IPS DF 4.7 (cell line): Measurements from ENCODE around the gene SUCO.
"Not testable (repeated sequence)": the region's sequence is repeated elsewhere in the genome, so short reads cannot be mapped to it uniquely, and the experiment has no call there.

Experiments used
- DNase-seq: peaks from one replicate; pipeline ENCODE4 v3.0.0-alpha.2; 2013; ENCODE audit warnings: low spot score; ENCODE audit errors: extremely low read depth

The SUCO gene, protein sequence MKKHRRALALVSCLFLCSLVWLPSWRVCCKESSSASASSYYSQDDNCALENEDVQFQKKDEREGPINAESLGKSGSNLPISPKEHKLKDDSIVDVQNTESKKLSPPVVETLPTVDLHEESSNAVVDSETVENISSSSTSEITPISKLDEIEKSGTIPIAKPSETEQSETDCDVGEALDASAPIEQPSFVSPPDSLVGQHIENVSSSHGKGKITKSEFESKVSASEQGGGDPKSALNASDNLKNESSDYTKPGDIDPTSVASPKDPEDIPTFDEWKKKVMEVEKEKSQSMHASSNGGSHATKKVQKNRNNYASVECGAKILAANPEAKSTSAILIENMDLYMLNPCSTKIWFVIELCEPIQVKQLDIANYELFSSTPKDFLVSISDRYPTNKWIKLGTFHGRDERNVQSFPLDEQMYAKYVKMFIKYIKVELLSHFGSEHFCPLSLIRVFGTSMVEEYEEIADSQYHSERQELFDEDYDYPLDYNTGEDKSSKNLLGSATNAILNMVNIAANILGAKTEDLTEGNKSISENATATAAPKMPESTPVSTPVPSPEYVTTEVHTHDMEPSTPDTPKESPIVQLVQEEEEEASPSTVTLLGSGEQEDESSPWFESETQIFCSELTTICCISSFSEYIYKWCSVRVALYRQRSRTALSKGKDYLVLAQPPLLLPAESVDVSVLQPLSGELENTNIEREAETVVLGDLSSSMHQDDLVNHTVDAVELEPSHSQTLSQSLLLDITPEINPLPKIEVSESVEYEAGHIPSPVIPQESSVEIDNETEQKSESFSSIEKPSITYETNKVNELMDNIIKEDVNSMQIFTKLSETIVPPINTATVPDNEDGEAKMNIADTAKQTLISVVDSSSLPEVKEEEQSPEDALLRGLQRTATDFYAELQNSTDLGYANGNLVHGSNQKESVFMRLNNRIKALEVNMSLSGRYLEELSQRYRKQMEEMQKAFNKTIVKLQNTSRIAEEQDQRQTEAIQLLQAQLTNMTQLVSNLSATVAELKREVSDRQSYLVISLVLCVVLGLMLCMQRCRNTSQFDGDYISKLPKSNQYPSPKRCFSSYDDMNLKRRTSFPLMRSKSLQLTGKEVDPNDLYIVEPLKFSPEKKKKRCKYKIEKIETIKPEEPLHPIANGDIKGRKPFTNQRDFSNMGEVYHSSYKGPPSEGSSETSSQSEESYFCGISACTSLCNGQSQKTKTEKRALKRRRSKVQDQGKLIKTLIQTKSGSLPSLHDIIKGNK (N-terminal part only)

DNA sequence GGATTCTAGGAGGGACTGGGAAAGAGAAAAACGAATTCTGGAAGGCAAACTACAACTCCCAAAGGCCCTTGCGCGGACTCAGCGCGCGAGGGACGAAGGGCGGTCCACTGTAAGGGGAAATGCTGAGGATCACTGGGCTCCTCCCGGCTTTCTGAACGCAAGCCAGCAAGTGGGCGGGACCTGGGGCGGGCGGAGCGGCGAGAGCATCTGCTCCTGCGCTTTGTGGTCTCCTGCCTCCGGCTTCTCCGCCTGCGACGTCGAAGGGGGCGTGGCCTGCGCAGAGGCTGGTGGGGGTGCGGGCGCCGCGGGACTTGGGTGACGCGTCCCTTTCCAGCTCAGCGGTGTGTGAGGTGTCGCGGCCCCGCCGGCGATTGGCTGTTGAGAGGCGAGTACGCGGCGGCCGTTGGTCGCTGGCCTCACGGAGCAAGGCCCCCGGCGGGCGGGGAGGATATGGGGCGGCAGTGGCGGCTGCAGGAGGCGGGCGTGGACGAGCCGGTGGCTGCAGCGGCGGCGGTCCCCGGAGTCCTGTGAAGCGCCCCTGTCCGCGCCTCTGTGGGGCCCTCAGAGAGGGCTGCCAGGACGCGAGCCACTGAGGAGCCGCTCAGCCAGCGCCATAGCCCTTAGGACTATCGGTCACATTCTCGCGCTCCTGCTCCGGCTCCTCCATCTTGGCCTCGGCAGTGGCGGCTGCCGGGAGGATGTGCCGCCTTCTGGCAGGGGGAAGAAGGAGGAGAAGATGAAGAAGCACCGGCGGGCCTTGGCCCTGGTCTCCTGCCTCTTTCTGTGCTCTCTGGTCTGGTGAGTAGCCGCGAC lies at the start of gene SUCO:
Gene SUCO, plus strand, starts transcription at position 451 of the 813 bp plus-strand sequence. Its CDS starts 286 bp downstream, at position 737.
- DNase-seq: peak; percentile 75

DNA sequence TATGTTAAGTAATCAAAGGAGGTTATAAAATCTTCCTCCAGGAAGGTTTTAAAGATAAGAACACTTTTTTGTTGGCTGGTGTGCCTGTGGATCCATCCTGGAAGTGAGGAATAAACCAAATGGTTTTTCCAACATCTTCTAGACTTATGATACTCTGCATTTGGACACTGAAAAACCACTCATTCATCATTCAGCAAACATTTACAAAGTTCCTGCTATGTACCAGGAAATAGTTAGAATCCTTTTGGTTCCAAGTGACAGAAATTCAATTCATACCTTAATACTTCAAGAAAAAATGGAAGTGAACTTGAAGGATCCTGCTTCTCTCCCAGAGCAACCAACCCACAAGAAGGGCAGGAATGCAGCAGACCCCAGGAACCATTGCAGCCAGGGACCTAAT lies 49.5 kb upstream of the SUCO start:
- no peak for DNase-seq

DNA sequence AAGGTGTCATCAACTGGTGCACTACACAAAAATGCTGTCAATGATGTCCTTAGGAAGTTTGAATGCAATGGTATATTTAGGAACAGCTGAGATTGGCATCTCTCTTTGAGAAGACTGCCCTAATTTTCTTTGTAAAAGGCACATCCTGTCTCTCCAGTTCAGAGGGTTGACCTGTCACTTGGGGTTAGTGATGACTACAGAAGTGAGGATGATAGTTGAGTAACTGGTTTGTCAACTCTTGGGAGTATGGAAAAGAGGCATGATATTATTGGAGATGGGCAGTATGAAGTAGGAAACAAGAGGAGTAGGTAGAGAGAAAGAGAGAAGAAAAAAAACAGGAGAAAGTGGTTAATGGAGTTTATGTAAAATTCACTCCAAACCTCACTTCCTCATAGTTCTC lies 48.7 kb upstream of the SUCO start:
- DNase-seq: no peak

DNA sequence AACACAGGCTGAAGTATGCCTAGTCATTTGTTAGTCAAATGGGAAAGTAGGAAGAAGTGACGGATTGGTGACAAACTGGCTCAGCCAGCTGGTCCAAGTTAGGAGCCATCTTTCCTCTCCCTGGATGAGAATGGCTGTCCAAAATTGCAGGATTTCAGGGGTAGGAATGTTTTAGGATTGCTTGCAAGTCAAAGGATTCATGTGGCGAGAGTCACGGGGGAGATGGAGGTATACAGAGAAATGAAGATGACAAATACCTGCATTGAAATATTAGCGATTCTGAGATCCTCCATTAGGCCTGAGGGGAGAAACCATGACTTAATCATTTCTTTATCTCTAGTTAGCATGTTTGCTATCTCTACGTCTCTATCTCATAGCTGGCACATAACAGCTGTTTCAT lies 47.3 kb upstream of the SUCO start:
- DNase-seq: no peak

DNA sequence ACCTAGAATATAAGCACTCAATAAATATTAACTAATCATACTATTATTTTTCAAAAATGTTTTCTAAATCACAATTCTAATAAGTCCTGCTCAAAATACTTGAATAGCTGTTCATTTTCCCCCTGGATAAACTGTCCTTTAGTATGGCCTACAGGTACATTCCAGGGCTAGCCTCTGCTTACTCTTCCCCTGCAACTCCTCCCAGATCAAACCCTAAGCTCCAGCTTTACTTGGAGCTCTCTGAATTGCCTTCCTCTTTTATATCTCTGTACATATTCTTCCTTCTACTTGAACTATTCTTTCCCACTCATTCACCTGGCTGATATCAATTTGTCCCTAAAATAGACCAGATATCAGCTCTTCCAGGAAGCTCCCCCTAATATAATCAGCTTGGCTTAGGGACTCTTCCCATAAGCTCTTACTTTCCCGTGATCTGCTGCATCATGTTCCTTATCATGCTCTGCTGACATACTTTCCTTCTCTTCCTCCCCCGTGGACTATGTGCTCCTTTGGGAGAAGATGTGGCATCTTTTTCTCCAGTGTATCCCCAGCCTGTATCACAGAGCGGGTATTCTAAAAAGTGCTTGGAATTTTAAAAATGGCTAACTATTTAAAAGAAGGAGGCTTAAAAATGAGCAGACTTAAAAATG lies 46.0 kb upstream of the SUCO start:
- no peak for DNase-seq

DNA sequence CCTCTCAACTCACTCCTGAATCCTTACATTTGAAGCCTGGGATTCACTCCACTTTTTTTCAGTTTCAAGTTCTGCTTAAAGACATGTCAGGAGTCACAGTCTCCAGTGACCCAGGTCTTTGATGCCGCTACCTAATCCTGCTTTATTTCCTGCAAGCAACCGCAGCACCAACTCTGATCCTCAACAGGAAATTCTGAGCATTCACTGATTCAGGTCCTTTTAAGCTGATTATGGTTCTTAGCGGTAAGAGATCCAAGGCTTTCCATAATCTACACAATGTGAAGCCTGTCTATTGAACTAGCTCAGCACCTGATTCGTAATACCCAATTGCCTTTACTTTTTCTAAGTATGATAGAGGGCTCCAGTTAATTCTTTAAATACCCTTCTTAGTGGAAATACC lies 45.4 kb upstream of the SUCO start:
- DNase-seq: no peak

DNA sequence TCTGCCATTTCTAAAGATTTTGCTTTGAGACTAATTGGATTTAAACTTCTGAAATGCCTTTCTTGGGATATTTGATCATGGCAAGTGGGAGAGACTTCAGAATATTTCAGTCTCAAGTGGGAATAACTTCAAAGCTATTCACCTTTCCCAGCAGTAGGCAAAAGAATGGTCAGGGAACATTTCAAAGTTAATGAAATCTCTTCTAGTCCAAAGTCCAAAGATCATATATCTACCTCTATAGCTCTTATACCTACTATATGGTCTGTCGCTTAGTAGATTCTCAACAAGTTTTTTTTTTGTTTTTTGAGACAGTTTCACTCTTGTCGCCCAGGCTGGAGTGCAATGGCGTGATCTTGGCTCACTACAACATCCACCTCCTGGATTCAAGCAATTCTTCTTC lies 44.6 kb upstream of the SUCO start:
- no peak for DNase-seq

DNA sequence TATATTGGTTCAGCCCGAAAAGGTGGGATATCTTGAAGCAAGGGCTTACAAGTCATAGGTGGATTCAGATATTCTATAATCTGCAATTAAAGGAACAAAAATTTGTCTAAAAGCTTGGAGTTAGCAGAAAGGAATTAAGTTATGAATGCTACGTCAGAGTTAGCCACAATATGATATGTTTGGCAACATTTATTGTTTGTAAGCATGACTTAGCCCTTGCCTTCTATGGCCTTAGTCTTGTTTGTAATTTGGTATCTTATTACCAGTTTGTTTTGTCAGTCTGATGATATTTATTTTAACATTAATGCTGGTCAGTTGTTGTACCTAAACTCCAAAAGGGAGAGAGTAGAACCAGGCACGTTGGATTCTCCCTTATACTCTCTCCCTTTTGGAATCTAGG lies 43.1 kb upstream of the SUCO start:
- no peak for DNase-seq

DNA sequence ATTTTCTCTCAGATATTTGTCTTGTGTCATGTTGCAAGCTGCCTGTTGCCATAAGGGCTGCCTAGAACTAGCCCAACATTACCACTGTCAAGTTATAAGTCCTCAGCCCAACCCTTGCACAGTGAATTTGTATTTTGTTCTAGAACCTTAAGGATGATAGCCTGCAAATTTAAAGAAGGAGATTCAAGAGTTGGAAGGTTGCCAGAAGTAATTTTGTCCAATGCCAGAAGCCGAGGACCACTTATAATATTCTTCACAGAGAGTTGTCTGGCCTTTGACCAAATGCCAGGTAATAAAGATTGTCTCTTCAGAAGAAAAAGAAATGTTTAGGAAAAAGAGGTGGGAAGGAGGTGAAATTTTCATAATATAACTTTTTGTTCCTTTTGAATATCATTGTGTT lies 40.5 kb upstream of the SUCO start:
- DNase-seq: no peak

DNA sequence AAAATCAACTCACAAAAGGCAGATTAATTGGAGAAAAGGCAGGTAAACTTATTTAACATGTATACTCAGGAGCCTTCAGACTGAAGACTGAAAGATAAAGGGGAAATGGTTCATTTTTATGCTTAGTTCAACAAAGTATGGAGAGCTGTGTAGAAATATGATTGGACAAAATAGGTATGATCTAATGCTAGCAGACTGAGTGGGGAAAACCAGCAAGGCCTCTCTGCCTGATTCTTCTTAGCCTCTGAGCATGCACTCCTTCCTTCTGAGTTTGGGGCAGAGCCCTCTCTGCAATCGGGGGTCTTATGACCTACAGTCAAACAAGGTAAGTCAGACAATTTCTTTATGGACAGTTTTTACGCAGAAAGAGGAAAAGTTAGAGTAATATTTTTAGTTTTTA lies 38.8 kb upstream of the SUCO start:
- no peak for DNase-seq

DNA sequence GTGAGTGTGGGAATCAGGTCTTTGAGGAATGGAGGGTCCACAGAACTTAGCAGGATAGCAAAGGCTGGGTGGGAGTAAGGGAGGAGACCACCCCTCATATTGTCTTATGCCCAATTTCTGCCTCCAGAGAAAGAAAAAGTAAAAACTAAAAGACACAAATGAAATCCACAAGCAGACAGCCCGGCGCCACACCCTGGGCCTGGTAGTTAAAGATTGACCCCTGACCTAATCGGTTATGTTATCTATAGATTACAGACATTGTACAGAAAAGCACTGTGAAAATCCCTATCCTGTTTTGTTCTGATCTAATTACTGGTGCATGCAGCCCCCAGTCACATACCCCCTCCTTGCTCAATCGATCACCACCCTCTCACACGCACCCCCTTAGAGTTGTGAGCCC lies 36.8 kb upstream of the SUCO start:
- not testable (repeated sequence) for DNase-seq

DNA sequence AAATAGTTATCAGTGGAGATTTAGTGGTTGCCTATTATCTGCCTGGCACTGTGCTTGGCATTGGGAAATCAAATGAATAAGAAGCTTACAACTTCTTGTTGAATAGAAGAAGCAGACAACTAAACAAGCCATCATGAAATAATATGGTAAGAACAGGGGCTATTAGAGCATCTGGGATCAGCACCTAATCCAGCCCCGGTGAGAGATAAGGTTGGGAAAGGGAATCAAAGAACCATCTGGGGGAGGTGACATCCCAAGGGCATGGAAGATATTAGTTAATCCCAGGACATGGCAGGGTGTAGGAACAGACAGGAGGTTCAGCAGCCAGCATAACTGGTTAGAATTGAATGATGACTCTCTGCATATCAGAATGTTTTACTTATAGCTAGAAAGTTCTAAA lies 36.3 kb upstream of the SUCO start:
- no peak for DNase-seq

DNA sequence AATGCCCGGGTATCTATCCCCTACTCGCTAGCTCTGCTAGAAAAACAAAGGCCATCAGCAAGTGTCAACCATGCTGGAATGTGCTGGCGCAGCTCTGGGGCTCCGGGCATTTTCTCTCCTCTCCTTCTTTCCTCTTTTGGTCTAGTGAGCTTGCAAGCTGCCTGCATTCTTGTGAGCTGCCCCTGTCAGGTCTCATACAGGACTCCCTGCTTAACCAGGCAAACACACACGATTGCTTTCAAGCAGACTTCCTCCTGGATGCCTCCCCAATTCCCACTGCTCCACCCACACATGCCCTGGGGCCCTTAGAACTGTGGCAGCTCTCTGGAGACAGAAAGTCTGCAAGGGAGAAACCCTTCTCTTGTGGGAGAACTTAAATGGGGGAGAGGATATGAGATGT lies 35.7 kb upstream of the SUCO start:
- no peak for DNase-seq

DNA sequence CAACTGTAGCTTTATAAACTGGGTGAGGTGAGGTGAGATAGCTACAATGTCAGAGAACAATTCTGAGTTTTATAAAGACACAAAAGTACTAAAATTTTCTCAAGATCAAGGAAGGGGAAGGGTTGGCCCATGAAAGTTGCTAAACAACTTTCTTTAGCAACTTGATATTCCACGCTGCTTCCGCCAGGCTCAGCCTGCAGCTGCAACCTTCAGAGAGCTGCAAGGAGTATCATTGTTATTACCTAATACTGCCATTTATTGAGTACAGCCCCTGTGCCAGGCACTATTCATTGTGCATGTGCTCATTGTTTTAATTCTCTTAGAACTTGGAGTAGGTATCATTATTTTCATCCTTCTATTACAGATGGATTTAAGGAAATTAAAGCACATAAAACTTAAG lies 34.1 kb upstream of the SUCO start:
- DNase-seq: no peak

DNA sequence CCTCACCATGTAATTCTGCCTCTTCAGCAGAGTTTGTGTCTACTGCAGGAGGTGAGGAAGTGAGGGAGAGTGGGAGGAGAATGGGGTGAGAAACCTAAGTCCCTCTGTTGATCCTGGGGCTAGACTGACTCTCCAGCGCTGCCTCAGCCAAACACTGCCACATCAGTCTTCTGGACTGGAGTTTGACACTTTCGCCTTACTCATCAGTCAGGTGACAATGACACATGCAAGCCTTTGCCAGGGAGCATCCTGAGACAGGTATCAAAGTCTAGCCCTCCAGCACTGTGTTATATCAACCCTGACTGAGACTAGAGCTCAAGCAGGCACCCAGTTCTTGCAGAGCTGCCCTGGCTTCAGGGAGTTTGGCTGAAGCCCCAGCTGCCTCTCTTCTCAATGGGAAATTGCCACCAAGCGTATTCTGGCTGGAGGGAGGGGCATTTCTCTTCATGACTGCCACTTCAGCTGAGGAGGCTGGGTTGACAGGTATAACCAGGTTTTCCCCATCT lies 33.3 kb upstream of the SUCO start:
- DNase-seq: no peak

DNA sequence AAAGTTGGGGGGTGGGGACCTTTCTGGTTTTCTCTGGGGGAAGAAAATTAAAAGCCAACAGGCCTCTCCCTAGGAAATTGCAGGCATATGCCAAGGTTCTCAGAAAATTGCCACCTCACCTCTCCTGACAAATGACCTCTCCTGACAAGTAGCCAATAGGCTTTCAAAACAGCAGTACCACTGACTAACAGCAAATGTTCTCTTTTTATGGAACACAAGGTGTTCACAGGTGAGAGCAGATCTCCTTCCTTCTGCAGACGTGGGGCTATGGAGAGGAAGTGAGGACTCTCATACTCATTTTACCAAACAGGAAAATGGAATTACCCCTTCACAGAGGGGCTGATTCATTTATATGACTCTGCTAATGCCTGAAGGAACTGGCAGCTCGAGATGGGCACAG lies 32.7 kb upstream of the SUCO start:
- no peak for DNase-seq

DNA sequence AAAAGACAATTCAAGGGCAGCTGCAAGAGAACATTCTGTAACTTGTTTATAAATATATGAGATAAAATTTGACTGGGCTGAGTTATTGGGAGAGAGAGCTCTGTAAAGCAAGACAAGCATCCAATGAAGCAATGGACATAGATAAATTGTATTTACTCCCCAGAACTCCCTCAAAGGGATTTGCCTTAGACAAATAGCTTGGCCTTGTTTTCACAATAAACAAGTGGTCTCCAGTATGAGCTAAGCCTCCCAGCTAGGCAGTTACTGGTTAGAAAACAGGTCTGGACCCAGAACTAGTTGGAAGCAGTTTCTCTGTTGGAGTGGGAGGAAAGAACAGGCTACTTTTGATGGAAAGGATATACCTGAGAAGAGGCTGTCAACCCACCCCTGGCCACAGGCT lies 25.2 kb upstream of the SUCO start:
- no peak for DNase-seq

DNA sequence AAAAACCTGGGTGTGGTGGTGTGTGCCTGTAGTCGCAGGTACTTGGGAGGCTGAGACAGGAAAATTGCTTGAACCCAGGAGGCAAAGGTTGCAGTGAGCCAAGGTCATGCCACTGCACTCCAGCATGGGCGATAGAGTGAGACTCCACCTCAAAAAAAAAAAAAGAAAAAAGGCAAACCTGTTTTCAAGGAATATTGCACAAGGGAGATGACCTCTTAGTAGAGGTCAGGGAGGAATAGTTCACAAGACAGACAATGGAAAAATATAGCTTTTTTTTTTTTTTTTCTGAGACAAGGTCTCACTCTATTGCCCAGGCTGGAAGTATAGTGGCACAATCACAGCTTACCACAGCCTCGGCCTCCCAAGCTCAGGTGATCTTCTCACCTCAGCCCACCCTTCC lies 22.5 kb upstream of the SUCO start:
- DNase-seq: no peak

DNA sequence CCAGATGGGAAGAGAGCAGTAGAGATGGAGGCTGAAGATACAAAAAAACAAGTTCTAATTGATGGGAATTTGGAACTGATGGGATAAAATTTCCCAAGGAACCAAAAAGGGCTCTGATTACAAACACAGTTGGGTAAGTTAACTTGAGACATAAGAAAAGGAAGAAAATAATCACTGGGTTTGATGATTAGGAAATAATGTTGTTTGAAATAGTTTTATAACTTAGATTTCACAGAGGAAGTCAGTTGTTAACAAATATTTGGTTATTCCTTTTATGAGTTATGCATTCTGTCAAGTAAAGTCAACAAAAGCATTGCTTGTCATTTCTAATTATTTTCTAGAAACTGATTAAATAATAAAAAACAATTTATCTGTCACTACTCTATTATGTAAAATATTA lies 20.4 kb upstream of the SUCO start:
- DNase-seq: no peak

DNA sequence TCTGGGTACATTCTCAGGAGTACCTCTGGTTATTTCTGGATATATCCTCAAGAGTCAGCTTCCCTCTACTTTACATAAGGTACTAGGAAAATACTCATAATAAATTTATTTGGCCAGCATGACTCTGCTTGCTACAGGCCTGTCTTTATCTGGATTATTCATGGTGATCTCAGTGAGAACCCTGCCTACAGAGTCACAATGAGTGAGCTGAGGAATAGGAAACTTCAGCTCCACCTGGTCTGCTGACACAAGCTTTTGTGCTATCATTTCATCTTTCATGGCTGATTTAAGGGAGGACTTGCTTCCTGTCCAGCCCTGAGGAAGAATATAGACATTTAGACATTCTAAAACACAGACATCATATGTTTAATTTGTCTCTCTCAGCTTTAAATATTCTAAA lies 19.5 kb upstream of the SUCO start:
- DNase-seq: no peak
